ENCODE data around the gene SMC3.

Gene SMC3

GRCh38 chr10:110642204-110643034 lies 74.9 kb downstream of the SMC3 start:
- Histone ChIP-seq H3K4me1 (peaks cover 16% of the 10 kb centered on the region), H3K27me3 (ENCODE audit: low read depth) (peaks cover 72% of the 10 kb centered on the region), H3K9me3 (no peaks in the 10 kb centered on the region), H3K4me3 (no peak overlapping the region), H3K36me3 (replicated peaks) (no peaks in the 10 kb centered on the region)
- no peak for DNase-seq (ENCODE audit: low spot score in 2 of 2)
- in situ Hi-C loops (cut with MboI; ENCODE audit: low sequenced_read_pairs), result no loop called here

- no peak for DNase-seq (ENCODE audit: low spot score in 2 of 2)
- Histone ChIP-seq H3K9me3 (no peaks in the 10 kb centered on the region), H3K4me3 (0 out of 2 replicates have a peak overlapping the region, but pooled peaks have one; percentile 40), H3K4me1 (peaks cover 16% of the 10 kb centered on the region), H3K36me3 (replicated peaks) (no peaks in the 10 kb centered on the region), H3K27me3 (ENCODE audit: low read depth) (peaks cover 70% of the 10 kb centered on the region)
- in situ Hi-C loops (cut with MboI; ENCODE audit: low sequenced_read_pairs), result no loop called here
These were observed 75.6 kb downstream of the SMC3 start for GRCh38 chr10:110643035-110643652.

- Histone ChIP-seq H3K4me3 (peak within 1 kb of the TSS; percentile 40), H3K36me3 (replicated peaks) (no peaks in the 10 kb centered on the region), H3K27me3 (ENCODE audit: low read depth) (peaks cover 71% of the 10 kb centered on the region), H3K9me3 (no peaks in the 10 kb centered on the region), H3K4me1 (peaks cover 16% of the 10 kb centered on the region)
- in situ Hi-C loops (cut with MboI; ENCODE audit: low sequenced_read_pairs), result no loop called here
- DNase-seq (ENCODE audit: low spot score in 2 of 2), result peak in 1 of 2 experiments; percentile 45
These were observed 76.4 kb downstream of the SMC3 start, which contains the start of gene RBM20 for GRCh38 chr10:110643653-110644597. RBM20 (plus strand) TSS chr10:110644336; CDS start chr10:110644455, 119 bp downstream.

- H3K4me3 ChIP-seq, result peak overlapping the region; percentile 40
- DNase-seq (ENCODE audit: low spot score in 2 of 2), result no peak
- peaks cover 65% of the 10 kb centered on the region for H3K27me3 ChIP-seq (ENCODE audit: low read depth)
- H3K36me3 ChIP-seq (replicated peaks), result no peaks in the 10 kb centered on the region
- in situ Hi-C loops (cut with MboI; ENCODE audit: low sequenced_read_pairs), result no loop called here
- no peaks in the 10 kb centered on the region for H3K9me3 ChIP-seq
- peaks cover 16% of the 10 kb centered on the region for H3K4me1 ChIP-seq
These were observed 77.3 kb downstream of the SMC3 start for GRCh38 chr10:110644598-110645462.

- Histone ChIP-seq H3K4me1 (peaks cover 13% of the 10 kb centered on the region), H3K27me3 (ENCODE audit: low read depth) (peaks cover 57% of the 10 kb centered on the region), H3K4me3 (no peak overlapping the region), H3K9me3 (no peaks in the 10 kb centered on the region), H3K36me3 (replicated peaks) (no peaks in the 10 kb centered on the region)
- DNase-seq (ENCODE audit: low spot score in 2 of 2), result no peak
- in situ Hi-C loops (cut with MboI; ENCODE audit: low sequenced_read_pairs), result no loop called here
These were observed 79.1 kb downstream of the SMC3 start for GRCh38 chr10:110646417-110647135.

- H3K4me1 ChIP-seq, result peaks cover 8% of the 10 kb centered on the region
- no peak for DNase-seq (ENCODE audit: low spot score in 2 of 2)
- peaks cover 52% of the 10 kb centered on the region for H3K27me3 ChIP-seq (ENCODE audit: low read depth)
- no peaks in the 10 kb centered on the region for H3K9me3 ChIP-seq
- H3K4me3 ChIP-seq, result no peak overlapping the region
- in situ Hi-C loops (cut with MboI; ENCODE audit: low sequenced_read_pairs), result no loop called here
- H3K36me3 ChIP-seq (replicated peaks), result no peaks in the 10 kb centered on the region
These were observed 79.6 kb downstream of the SMC3 start for GRCh38 chr10:110647136-110647430.

GRCh38 chr10:110648692-110649346 lies 81.3 kb downstream of the SMC3 start:
- H3K27me3 ChIP-seq (ENCODE audit: low read depth), result peaks cover 34% of the 10 kb centered on the region
- in situ Hi-C loops (cut with MboI; ENCODE audit: low sequenced_read_pairs), result no loop called here
- no peaks in the 10 kb centered on the region for H3K9me3 ChIP-seq
- H3K4me1 ChIP-seq, result peaks cover 6% of the 10 kb centered on the region; the same call in 1 of the 2 replicates
- DNase-seq (ENCODE audit: low spot score in 2 of 2), result no peak
- no peak overlapping the region for H3K4me3 ChIP-seq
- H3K36me3 ChIP-seq (replicated peaks), result no peaks in the 10 kb centered on the region

GRCh38 chr10:110649347-110650264 lies 82.1 kb downstream of the SMC3 start:
- H3K27me3 ChIP-seq (ENCODE audit: low read depth), result peaks cover 28% of the 10 kb centered on the region
- in situ Hi-C loops (cut with MboI; ENCODE audit: low sequenced_read_pairs), result no loop called here
- no peaks in the 10 kb centered on the region for H3K9me3 ChIP-seq
- H3K4me3 ChIP-seq, result no peak overlapping the region
- no peak for DNase-seq (ENCODE audit: low spot score in 2 of 2)
- no peaks in the 10 kb centered on the region for H3K36me3 ChIP-seq (replicated peaks)
- H3K4me1 ChIP-seq, result peaks cover 6% of the 10 kb centered on the region; the same call in 1 of the 2 replicates

GRCh38 chr10:110650265-110650668 lies 82.8 kb downstream of the SMC3 start:
- no peak overlapping the region for H3K4me3 ChIP-seq
- peaks cover 9% of the 10 kb centered on the region for H3K4me1 ChIP-seq
- DNase-seq (ENCODE audit: low spot score in 2 of 2), result no peak
- H3K9me3 ChIP-seq, result no peaks in the 10 kb centered on the region
- H3K27me3 ChIP-seq (ENCODE audit: low read depth), result peaks cover 22% of the 10 kb centered on the region
- H3K36me3 ChIP-seq (replicated peaks), result no peaks in the 10 kb centered on the region
- in situ Hi-C loops (cut with MboI; ENCODE audit: low sequenced_read_pairs), result no loop called here

GRCh38 chr10:110651044-110651958 lies 83.8 kb downstream of the SMC3 start:
- no peak for DNase-seq (ENCODE audit: low spot score in 2 of 2)
- Histone ChIP-seq H3K4me1 (peaks cover 9% of the 10 kb centered on the region), H3K27me3 (ENCODE audit: low read depth) (peaks cover 19% of the 10 kb centered on the region), H3K4me3 (no peak overlapping the region), H3K36me3 (replicated peaks) (no peaks in the 10 kb centered on the region), H3K9me3 (no peaks in the 10 kb centered on the region)
- in situ Hi-C loops (cut with MboI; ENCODE audit: low sequenced_read_pairs), result no loop called here
